ENCODE results near the gene CD9. TPM values are rescaled to one million over a fixed set of nuclear protein-coding genes. Genes with fewer than 3 reads are reported as not detected.

CD9 gene
- total RNA-seq, 4 donors from 2014 or later: 464 to 1,007 (median 773) TPM

GRCh38 chr12:6253278-6253677, 53.1 kb downstream of the CD9 start:
- Histone ChIP-seq H3K36me3 (no peaks in the 10 kb centered on the region), H3K9me3 (no peaks in the 10 kb centered on the region), H3K4me3 (no peak overlapping the region), H3K27me3 (no peaks in the 10 kb centered on the region), H3K27ac (no peak overlapping the region), H3K4me1 (peaks cover 12 to 41% (median 13%) of the 10 kb centered on the region in 3 donors)
- WGBS, 2 donors: 90 to 91% methylated on average over 5 to 6 of the region's 6 CpGs
- no peak for TF ChIP-seq POLR2A (IDR thresholded peaks at IDR 0.05)
- no peak for TF ChIP-seq CTCF (IDR thresholded peaks at IDR 0.05)
- DNase-seq: no peak
- intact Hi-C loops (cut with DNase I): no loop called here

DNA sequence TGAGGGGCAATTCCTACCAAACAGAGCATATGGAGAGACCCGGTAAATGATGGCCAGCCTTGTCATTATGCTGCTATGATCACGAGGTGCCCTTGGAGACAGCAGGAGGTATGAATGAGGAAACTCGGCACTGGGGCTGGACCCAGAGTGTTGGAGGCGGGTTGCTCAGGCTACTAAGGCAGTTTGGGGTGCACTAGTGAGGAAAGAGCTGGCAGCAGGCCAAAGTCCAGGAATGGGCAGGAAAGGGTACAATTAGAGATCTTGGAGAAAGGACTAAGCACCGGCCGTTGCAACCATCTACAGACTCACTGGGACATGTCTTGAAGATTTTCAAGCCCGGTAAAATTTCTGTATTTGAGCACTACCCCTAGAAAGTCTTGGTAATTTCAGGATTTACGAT, 54.3 kb downstream of the CD9 start:
- intact Hi-C loops (cut with DNase I): no loop called here
- Histone ChIP-seq H3K9me3 (no peaks in the 10 kb centered on the region), H3K27me3 (no peaks in the 10 kb centered on the region), H3K36me3 (no peaks in the 10 kb centered on the region), H3K4me1 (peaks cover 10 to 29% (median 13%) of the 10 kb centered on the region in 3 donors), H3K27ac (no peak overlapping the region), H3K4me3 (no peak overlapping the region)
- no peak for TF ChIP-seq POLR2A (IDR thresholded peaks at IDR 0.05)
- no peak for TF ChIP-seq CTCF (IDR thresholded peaks at IDR 0.05)
- no peak for DNase-seq
- 78 to 88% methylated on average over 8 of the region's 8 CpGs for WGBS, 2 donors

- no peak for DNase-seq
- TF ChIP-seq CTCF (IDR thresholded peaks at IDR 0.05) (no peak), POLR2A (IDR thresholded peaks at IDR 0.05) (no peak)
These were observed 56.8 kb downstream of the CD9 start for GRCh38 chr12:6257007-6257406.

DNA sequence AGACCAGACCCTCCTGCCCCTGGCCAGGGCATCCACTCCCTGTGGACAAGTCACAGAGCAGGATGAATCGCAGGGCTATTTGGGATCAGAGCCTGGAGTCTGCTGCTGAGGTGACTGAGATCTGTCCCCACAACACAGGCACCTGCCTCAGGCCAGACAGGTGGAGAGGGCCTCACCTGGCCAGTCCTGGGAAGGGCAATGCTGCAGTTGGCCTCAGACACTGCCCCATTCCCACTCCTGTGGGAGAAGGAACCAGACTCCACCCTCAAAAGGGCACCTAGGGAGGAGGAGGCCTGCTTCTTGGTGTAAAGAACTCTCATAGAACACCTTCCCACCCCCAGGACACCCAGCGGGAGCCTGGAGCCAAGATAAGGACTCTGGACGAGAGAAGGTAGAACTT, 62.0 kb downstream of the CD9 start:
- peaks cover 4 to 30% (median 6%) of the 10 kb centered on the region in 3 donors for H3K4me1 ChIP-seq
- TF ChIP-seq CTCF (IDR thresholded peaks at IDR 0.05) (no peak), POLR2A (IDR thresholded peaks at IDR 0.05) (no peak)
- DNase-seq: no peak
- WGBS, 2 donors: 70 to 75% methylated on average over 2 to 3 of the region's 3 CpGs
- H3K4me3 ChIP-seq: no peak overlapping the region
- H3K27ac ChIP-seq: no peak overlapping the region
- no peaks in the 10 kb centered on the region for H3K9me3 ChIP-seq
- no peaks in the 10 kb centered on the region for H3K27me3 ChIP-seq
- H3K36me3 ChIP-seq: no peaks in the 10 kb centered on the region
- intact Hi-C loops (cut with DNase I): no loop called here

More at GRCh38 chr12:6257007-6257406, 56.8 kb downstream of the CD9 start:
- intact Hi-C loops (cut with DNase I): no loop called here
- Histone ChIP-seq H3K27me3 (no peaks in the 10 kb centered on the region), H3K36me3 (no peaks in the 10 kb centered on the region), H3K27ac (no peak overlapping the region), H3K4me3 (no peak overlapping the region), H3K9me3 (no peaks in the 10 kb centered on the region), H3K4me1 (peaks cover 0 to 6% (median 0%) of the 10 kb centered on the region in 3 donors)
- 81 to 88% methylated on average over 6 of the region's 6 CpGs for WGBS, 2 donors

DNA sequence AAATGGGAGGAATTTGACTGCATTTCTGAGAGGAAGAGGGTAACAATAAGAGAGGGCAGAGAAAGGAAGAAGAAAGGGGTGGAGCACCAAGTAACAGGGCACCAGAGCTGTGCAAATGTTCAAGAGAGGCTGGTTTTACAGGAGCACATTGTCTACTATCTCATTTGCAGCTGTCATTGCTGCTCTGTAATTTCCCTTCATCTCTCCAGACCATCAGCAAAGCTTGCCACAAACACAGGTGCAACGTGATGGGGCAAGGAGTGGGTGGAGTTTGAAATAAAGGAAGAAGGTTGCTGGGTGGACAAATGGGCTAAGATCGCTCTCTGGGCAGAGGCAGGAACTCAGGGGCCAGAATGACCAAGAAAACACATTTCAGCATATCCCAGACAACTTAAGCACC, 62.4 kb downstream of the CD9 start:
- Histone ChIP-seq H3K36me3 (no peaks in the 10 kb centered on the region), H3K27me3 (no peaks in the 10 kb centered on the region), H3K4me3 (no peak overlapping the region), H3K9me3 (no peaks in the 10 kb centered on the region), H3K27ac (no peak overlapping the region), H3K4me1 (peaks cover 4 to 34% (median 10%) of the 10 kb centered on the region in 3 donors)
- 52 to 60% methylated on average over 2 of the region's 2 CpGs for WGBS, 2 donors
- intact Hi-C loops (cut with DNase I): no loop called here
- TF ChIP-seq CTCF (IDR thresholded peaks at IDR 0.05) (no peak), POLR2A (IDR thresholded peaks at IDR 0.05) (no peak)
- DNase-seq: no peak

Measured in esophagus squamous epithelium (tissue), 5 donors.